ENCODE measurements around the gene CHCHD3. TPM values are rescaled to one million over a fixed set of nuclear protein-coding genes. Genes with fewer than 3 reads are reported as not detected.

Gene CHCHD3
- total RNA-seq, 3 donors from 2014 or later: 52.1 to 59.4 (median 53.1) TPM

DNA sequence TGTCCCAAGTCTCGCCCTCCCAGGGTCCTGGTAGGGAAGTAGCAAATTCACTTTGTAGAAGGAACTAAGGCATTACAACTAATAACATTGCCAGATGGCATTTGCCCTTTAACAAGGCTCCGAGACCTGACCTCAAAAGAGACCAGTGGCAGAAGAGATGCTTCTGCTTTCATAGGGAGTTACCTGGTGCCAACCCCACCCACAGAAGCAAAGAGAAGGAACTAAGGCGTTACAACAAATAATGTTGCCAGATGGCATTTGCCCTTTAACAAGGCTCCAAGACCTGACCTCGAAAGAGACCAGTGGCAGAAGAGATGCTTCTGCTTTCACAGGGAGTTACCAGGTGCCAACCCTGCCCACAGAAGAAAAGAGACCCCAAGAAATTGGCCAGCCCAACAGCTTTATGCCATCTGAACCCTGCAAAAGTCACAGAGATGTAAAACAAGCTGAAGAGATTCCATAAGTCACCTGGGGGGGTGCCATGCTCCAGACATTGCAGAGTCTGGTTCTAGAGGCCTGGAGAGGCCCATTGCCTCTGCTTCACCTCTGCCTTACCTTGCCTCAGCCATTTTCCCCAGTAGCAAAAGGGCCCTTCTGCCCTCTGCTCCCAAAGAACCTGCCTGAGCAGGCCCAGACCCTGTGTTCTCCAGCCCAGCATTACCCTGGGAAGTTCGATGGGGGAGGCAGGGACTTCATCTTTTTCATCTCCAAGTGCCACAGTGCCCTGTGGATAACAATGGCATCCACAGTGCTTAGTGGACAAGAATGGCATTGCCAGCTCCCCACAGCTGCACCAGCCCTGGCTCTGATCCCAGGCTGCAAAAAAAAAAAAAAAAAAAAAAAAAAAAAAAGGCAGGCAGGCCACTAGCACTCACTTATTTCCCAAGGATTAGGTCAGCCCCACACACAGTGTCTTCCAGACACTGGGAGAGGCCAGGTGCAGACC, 326.1 kb downstream of the CHCHD3 start:
- Histone ChIP-seq H3K9me3 (no peaks in the 10 kb centered on the region), H3K27me3 (no peaks in the 10 kb centered on the region), H3K4me3 (no peak overlapping the region), H3K36me3 (no peaks in the 10 kb centered on the region), H3K4me1 (no peaks in the 10 kb centered on the region), H3K27ac (no peak overlapping the region)
- TF ChIP-seq CTCF (IDR thresholded peaks at IDR 0.05) (no peak), POLR2A (IDR thresholded peaks at IDR 0.05) (no peak), POLR2AphosphoS5 (IDR thresholded peaks at IDR 0.05) (no peak)
- intact Hi-C loops (cut with DNase I; ENCODE audit: low total_unique reads): no loop called here
- no peak for DNase-seq (ENCODE audit: low spot score in 2 of 2)

DNA sequence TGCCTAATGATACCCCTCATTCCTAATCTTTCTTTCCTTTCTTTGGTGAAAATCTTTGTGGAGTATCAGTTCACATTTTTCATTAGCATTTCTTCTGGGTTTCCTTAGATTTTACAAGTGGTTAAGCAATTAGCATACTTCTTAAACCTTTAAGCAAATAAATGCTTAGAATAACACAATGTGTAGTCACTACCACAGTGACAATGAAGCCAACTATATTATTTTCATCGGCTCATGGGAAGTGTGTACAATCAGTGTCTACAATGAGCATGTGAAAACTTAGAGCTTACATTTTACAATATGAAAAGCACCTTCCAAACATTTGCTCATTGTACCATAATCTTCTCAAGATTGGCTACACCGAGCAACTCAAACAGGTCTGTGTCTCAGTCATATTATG, 329.5 kb downstream of the CHCHD3 start:
- no peaks in the 10 kb centered on the region for H3K9me3 ChIP-seq
- intact Hi-C loops (cut with DNase I; ENCODE audit: low total_unique reads): no loop called here
- H3K36me3 ChIP-seq: no peaks in the 10 kb centered on the region
- DNase-seq (ENCODE audit: low spot score in 2 of 2): no peak
- no peak overlapping the region for H3K4me3 ChIP-seq
- H3K27me3 ChIP-seq: no peaks in the 10 kb centered on the region
- no peak overlapping the region for H3K27ac ChIP-seq
- no peak for TF ChIP-seq POLR2AphosphoS5 (IDR thresholded peaks at IDR 0.05)
- no peak for TF ChIP-seq POLR2A (IDR thresholded peaks at IDR 0.05)
- no peak for TF ChIP-seq CTCF (IDR thresholded peaks at IDR 0.05)
- no peaks in the 10 kb centered on the region for H3K4me1 ChIP-seq

- H3K4me1 ChIP-seq: no peaks in the 10 kb centered on the region
- H3K27ac ChIP-seq: peak overlapping the region in 1 of 2 donors; percentile 52
- no peak for TF ChIP-seq CTCF (IDR thresholded peaks at IDR 0.05)
- no peak for TF ChIP-seq POLR2AphosphoS5 (IDR thresholded peaks at IDR 0.05)
- H3K36me3 ChIP-seq: no peaks in the 10 kb centered on the region
- no peak for DNase-seq (ENCODE audit: low spot score in 2 of 2)
- H3K27me3 ChIP-seq: no peaks in the 10 kb centered on the region
- no peaks in the 10 kb centered on the region for H3K9me3 ChIP-seq
- H3K4me3 ChIP-seq: no peak overlapping the region
- intact Hi-C loops (cut with DNase I; ENCODE audit: low total_unique reads): no loop called here
These were observed 330.6 kb downstream of the CHCHD3 start for GRCh38 chr7:132751244-132751647.

DNA sequence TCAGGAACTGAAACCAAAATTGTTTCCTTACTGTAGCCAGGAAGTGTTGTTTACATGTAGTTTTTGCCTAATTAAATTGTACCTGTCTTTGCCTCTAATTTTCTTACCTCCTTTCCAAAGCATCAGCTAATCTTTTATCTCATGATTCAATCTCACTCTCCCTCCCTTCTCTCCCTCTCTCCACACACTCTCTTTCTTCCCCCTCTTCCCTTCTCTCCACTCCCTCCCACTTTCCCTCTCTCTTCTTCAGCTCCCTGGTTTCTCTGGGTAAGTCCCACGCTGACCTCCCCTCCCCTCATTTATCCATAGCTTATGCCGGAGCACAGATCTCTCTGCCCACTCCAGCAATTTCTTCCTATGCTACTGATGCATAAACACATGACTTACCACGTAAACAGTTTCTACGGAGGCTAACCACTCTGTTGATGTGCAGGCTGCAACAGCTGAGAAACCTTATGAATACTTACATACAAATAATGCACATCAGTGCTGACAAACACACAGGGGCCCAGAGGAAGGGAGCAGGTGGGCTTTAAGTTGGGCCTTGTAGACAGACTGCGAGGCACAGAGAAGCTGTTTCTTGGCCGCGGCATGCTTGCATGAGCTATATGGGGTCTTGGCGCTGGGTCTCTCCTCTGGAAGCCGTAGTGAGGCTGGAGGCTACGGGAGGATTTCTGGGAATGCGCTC, 331.2 kb downstream of the CHCHD3 start:
- H3K36me3 ChIP-seq: no peaks in the 10 kb centered on the region
- no peak for DNase-seq (ENCODE audit: low spot score in 2 of 2)
- no peaks in the 10 kb centered on the region for H3K27me3 ChIP-seq
- no peak for TF ChIP-seq POLR2AphosphoS5 (IDR thresholded peaks at IDR 0.05)
- no peak for TF ChIP-seq POLR2A (IDR thresholded peaks at IDR 0.05)
- TF ChIP-seq CTCF (IDR thresholded peaks at IDR 0.05): no peak
- intact Hi-C loops (cut with DNase I; ENCODE audit: low total_unique reads): no loop called here
- H3K27ac ChIP-seq: no peak overlapping the region
- H3K4me3 ChIP-seq: no peak overlapping the region
- H3K9me3 ChIP-seq: no peaks in the 10 kb centered on the region
- no peaks in the 10 kb centered on the region for H3K4me1 ChIP-seq

- DNase-seq (ENCODE audit: low spot score in 2 of 2): no peak
- TF ChIP-seq POLR2AphosphoS5 (IDR thresholded peaks at IDR 0.05): no peak
- no peak for TF ChIP-seq POLR2A (IDR thresholded peaks at IDR 0.05)
- TF ChIP-seq CTCF (IDR thresholded peaks at IDR 0.05): no peak
- H3K4me1 ChIP-seq: no peaks in the 10 kb centered on the region
- no peak overlapping the region for H3K4me3 ChIP-seq
- H3K9me3 ChIP-seq: no peaks in the 10 kb centered on the region
- intact Hi-C loops (cut with DNase I; ENCODE audit: low total_unique reads): no loop called here
- no peaks in the 10 kb centered on the region for H3K36me3 ChIP-seq
- H3K27ac ChIP-seq: no peak overlapping the region
- no peaks in the 10 kb centered on the region for H3K27me3 ChIP-seq
These were observed 331.8 kb downstream of the CHCHD3 start for GRCh38 chr7:132750096-132750495.

Measured in breast epithelium (tissue), 4 donors.